ENCODE results near the gene DET1.
"Not testable (repeated sequence)": the region's sequence is repeated elsewhere in the genome, so short reads cannot be mapped to it uniquely, and the experiment has no call there.

DET1 gene

GRCh38 chr15:88491158-88491557 lies 55.3 kb downstream of the DET1 start:
- no peak for DNase-seq

DNA sequence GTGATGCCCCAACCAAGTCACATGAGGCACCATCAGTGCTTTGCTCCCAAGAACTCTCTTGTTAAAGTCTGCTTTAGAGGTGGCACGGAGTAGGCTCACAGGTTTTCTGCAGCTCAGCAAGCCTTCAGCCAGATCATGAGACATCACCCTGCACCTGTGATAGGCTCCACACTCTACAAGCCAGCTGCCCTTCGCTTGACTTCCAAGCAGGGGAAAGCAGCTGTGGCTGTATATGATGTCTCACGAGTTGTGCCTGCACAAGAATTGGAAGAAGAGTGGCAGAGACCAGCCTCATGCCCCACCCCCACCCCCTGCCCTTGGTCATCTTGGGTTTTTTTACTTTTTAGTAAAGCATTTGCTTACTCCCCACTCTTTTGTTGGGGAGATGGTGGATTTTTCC lies 56.4 kb downstream of the DET1 start:
- DNase-seq: no peak

DNA sequence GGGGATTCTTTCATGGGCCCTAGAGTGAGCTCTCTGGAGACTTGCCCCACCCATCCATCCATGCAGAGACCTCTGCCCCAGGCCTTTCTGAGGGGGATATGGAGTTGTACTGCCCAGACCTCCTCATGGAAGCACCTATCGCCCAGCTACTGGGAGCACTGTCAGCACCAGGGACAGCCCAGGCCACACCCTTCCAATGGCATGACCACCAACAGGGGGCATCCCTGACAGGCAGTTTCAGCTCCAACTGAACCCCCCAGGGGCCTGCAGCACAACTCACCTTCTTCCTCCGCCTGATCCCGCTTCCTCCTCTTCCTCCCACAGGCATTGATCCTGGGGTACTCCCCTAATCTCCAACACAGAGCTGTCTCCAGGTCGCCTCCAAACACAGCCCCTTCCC lies 57.2 kb downstream of the DET1 start:
- DNase-seq: no peak

DNA sequence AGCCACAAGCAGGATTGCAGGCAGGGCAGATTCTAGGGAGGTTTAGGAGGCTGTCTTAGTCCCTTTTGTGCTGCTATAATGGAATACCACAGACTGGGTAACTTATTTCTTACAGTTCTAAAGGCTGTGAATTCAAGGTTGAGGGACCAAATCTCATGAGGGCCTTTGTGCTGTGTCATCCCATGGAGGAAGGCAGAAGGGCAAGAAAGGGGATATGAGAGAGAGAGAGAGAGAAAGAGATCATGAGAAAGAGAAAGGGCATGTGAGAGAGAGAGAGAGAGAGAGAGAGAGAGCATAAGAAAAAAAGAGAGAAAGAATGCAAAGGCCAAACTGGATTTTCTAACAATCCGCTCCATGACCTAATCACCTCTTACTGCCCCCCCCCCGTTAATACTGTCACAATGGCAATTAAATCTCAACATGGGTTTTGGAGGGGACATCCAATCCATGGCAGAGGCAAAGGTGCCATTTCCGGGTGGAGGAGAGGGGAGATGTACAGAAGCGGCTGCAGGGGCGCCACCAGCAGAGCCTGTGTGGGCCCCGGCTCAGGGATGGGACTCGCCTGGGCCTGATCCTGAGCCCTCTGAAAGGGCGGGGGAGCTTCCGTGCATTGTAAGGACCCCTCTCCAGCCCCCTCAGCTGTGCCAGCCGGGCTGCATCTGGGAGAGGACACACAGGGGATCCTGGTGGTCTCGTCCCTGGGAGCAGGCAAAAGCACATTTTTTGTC lies 58.5 kb downstream of the DET1 start:
- no peak for DNase-seq

DNA sequence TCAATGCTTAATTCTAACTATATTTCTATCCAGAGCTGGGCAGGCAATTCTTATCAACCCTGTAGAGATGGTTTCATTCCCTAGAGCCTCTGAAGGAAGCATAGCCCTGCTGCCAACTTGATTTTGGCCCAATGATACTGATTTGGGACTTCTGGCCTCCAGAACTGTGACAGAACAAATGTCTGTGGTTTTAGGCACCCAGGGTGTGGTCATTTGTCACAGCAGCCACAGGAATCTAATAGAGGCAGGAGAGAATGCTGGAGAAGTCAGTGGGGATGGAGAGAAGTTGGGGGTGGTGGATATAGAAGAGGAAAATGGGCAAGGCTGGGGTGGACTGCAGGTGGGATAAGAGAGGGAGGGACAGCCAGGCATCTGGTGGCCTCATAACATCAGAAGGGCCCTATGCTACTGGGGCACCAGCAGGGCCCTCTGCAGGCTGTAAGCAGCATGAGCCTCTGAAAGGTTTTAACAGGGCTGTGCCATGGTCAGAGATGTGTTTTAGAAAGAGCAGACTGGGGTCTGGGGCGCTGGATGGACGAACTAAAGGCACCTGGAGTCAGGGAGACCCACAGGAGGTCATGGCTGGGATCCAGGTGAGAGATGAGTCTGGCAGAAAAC lies 59.2 kb downstream of the DET1 start:
- DNase-seq: no peak

GRCh38 chr15:88484682-88485331 lies 61.7 kb downstream of the DET1 start:
- DNase-seq: peak; percentile 71

DNA sequence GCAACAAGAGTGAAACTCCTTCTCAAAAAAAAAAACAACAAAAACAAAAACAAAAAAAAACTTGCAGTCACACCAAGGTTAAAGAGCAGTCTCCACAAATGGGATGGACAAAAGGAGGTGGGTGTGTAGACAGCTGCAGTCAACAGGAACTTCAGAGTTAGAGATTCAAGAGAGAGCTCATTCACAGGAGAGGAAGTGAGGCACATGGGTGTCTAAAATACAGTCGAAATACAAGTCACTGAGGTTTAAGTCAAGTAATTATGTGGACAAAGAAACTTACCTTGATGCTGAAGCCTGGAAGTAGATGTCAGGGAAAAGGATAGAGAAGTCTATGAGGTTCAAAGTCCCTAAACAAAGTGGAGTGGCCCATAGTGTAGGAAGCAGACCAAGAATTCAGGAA lies 64.2 kb downstream of the DET1 start:
- DNase-seq: no peak

DNA sequence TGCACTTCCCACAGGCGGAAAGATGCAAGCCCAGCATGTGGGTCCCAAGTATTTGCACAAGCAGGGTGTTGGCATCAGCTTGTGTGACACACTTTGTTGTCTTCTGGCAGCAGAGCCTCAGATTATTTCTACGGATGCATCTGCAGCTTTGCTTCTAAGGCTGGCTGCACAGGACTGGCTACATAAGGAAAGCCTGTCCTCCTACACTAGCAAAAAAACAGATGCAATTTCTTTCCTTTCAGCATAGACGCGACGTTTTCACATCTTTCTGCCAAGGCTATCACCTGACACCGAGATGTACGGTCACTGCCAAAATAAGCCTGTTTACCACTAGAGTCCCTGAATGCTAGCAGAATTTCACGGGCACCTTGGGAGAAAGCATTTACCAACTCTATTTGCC lies 65.5 kb downstream of the DET1 start:
- no peak for DNase-seq

GRCh38 chr15:88479169-88479568 lies 67.3 kb downstream of the DET1 start:
- DNase-seq: no peak

GRCh38 chr15:88477904-88478303 lies 68.6 kb downstream of the DET1 start:
- no peak for DNase-seq

- DNase-seq: no peak
These were observed 69.4 kb downstream of the DET1 start for GRCh38 chr15:88477126-88477525.

- peak; percentile 5 for DNase-seq
These were observed 69.8 kb downstream of the DET1 start for GRCh38 chr15:88476635-88477060.

- not testable (repeated sequence) for DNase-seq
These were observed 72.7 kb downstream of the DET1 start for GRCh38 chr15:88473661-88474293.

DNA sequence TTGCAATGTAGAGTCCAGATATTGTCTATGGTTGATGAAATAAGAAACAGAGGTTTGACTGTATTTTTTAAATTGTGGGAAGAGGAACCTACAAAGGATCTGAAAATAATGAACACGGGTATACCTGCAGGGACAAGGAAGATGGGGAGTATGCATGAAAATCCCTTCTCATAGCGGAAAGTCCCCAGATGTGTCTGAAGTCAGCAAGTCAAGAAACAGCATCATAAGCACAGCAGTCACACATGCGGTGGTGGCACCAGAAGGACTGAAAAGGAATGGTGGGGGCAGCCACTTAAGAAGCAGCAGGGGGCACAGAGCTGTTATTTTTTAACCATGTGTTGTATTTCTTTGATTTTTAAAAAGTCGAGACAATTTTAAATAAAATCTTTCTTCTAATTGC lies 74.3 kb downstream of the DET1 start:
- no peak for DNase-seq

- no peak for DNase-seq
These were observed 75.7 kb downstream of the DET1 start for GRCh38 chr15:88470625-88471372.

GRCh38 chr15:88469321-88469720 lies 77.2 kb downstream of the DET1 start:
- DNase-seq: no peak

- not testable (repeated sequence) for DNase-seq
These were observed 77.8 kb downstream of the DET1 start for GRCh38 chr15:88468721-88469120.

GRCh38 chr15:88467935-88468528 lies 78.4 kb downstream of the DET1 start:
- DNase-seq: no peak

GRCh38 chr15:88467073-88467934 lies 79.2 kb downstream of the DET1 start, which contains the start of the genes MRPL46 and MRPS11:
TSS of gene MRPL46 (minus strand) at chr15:88467388. CDS start at chr15:88467377, 11 bp downstream.
TSS of gene MRPS11 (plus strand) at chr15:88467708. CDS start at chr15:88467718, 10 bp downstream.
- DNase-seq: peak; percentile 82

- DNase-seq: no peak
These were observed 80.8 kb downstream of the DET1 start for GRCh38 chr15:88465633-88466224.

Data from NCI-H1048 (cell line).